GM12892 (cell line): ENCODE measurements around the gene PAEP.

ENCODE experiments used
- POLR2A ChIP-seq: IDR thresholded peaks from 2 replicates; pipeline ENCODE4 v1.6.1; 2011; ENCODE audit warnings: low read depth, low read length, control low read depth
- POLR2AphosphoS5 ChIP-seq: IDR thresholded peaks from 2 replicates; pipeline ENCODE4 v1.6.1; 2011; ENCODE audit warnings: low read depth, low read length, control low read depth
- TAF1 ChIP-seq: IDR thresholded peaks from 2 replicates; pipeline ENCODE4 v1.6.1; 2011; ENCODE audit warnings: low read depth, mild to moderate bottlenecking, control low read depth, low read length, borderline replicate concordance

DNA sequence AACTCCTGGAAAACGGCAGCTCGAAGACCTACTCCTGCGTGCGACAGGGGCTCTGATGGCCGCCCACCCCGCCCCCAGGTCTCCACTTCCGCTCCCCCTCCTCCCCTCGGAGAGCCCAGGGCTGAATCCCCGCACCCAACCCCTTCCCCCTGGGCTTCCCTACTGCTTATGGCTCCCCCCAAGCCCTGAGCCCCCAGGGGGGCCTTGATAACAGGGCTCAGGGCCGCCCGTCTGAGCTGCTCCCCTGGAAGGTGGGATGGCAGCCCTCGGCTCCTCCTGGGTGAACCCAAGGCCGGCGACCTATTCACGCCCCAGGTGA lies 47.4 kb downstream of the PAEP start:
- TF ChIP-seq TAF1 (no peak), POLR2A (no peak), POLR2AphosphoS5 (no peak)
